GM10266 (cell line): ENCODE results near the gene PTPRN2.

Experiments
- DNase-seq: peaks from one replicate; pipeline ENCODE4 v3.0.0; 2012; ENCODE audit errors: extremely low spot score
- TF ChIP-seq, protein P1 (sequence below): IDR thresholded peaks from 2 replicates; pipeline ENCODE4 v1.5.1; 2012; ENCODE audit warnings: mild to moderate bottlenecking, low read depth; ENCODE audit not compliant: control insufficient read depth, insufficient read depth; ENCODE audit errors: missing control alignments

The PTPRN2 gene

GRCh38 chr7:157560710-157561522 is 1026.7 kb downstream of the PTPRN2 start:
- DNase-seq = no peak
- TF ChIP-seq, protein P1, sequence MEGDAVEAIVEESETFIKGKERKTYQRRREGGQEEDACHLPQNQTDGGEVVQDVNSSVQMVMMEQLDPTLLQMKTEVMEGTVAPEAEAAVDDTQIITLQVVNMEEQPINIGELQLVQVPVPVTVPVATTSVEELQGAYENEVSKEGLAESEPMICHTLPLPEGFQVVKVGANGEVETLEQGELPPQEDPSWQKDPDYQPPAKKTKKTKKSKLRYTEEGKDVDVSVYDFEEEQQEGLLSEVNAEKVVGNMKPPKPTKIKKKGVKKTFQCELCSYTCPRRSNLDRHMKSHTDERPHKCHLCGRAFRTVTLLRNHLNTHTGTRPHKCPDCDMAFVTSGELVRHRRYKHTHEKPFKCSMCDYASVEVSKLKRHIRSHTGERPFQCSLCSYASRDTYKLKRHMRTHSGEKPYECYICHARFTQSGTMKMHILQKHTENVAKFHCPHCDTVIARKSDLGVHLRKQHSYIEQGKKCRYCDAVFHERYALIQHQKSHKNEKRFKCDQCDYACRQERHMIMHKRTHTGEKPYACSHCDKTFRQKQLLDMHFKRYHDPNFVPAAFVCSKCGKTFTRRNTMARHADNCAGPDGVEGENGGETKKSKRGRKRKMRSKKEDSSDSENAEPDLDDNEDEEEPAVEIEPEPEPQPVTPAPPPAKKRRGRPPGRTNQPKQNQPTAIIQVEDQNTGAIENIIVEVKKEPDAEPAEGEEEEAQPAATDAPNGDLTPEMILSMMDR = no peak

- TF ChIP-seq, protein P1 = no peak
- DNase-seq = no peak
Observed at GRCh38 chr7:157560258-157560654, 1027.4 kb downstream of the PTPRN2 start.

- TF ChIP-seq, protein P1 = no peak
- no peak for DNase-seq
Observed at GRCh38 chr7:157559596-157560257, 1027.9 kb downstream of the PTPRN2 start.

- TF ChIP-seq, protein P1 = no peak
- no peak for DNase-seq
Observed at GRCh38 chr7:157558875-157559595, 1028.6 kb downstream of the PTPRN2 start.

- TF ChIP-seq, protein P1 = no peak
- no peak for DNase-seq
Observed at GRCh38 chr7:157558516-157558874, 1029.1 kb downstream of the PTPRN2 start.

- no peak for DNase-seq
- TF ChIP-seq, protein P1 = no peak
Observed at GRCh38 chr7:157558061-157558460, 1029.6 kb downstream of the PTPRN2 start.
